ENCODE measurements around the gene SLC35D3.
"Not testable (repeated sequence)": the region's sequence is repeated elsewhere in the genome, so short reads cannot be mapped to it uniquely, and the experiment has no call there.

The SLC35D3 gene, protein sequence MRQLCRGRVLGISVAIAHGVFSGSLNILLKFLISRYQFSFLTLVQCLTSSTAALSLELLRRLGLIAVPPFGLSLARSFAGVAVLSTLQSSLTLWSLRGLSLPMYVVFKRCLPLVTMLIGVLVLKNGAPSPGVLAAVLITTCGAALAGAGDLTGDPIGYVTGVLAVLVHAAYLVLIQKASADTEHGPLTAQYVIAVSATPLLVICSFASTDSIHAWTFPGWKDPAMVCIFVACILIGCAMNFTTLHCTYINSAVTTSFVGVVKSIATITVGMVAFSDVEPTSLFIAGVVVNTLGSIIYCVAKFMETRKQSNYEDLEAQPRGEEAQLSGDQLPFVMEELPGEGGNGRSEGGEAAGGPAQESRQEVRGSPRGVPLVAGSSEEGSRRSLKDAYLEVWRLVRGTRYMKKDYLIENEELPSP

DNA sequence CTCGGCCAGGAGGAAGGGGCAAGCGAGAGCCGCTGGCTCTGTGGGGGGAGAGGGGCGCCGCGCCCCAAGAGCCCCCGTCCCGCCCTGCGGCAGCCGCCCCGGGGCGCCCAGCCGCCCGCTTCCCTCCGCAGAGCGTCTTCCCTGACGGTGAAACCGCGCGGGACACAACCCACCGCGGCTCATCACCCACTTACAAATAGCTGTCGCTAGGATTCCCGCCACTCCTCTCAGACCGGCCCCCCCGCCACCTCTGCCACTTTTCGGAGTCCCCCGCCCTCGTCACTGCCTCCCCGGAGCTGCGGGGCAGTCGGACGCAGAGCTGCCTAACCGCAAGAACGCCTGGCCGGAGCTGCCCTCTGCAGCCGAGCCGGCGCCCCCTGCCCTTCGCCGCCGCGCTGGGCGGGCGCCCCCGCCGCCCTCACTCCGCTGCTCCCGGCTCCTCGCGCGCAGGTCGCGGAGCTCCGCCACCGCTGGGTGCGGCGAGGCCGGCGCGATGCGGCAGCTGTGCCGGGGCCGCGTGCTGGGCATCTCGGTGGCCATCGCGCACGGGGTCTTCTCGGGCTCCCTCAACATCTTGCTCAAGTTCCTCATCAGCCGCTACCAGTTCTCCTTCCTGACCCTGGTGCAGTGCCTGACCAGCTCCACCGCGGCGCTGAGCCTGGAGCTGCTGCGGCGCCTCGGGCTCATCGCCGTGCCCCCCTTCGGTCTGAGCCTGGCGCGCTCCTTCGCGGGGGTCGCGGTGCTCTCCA, at the start of gene SLC35D3:
Gene SLC35D3, plus strand, starts transcription at position 366 of the 749 bp plus-strand sequence. Its CDS starts 128 bp downstream, at position 494.
- no peak for DNase-seq (ENCODE audit: low spot score)

DNA sequence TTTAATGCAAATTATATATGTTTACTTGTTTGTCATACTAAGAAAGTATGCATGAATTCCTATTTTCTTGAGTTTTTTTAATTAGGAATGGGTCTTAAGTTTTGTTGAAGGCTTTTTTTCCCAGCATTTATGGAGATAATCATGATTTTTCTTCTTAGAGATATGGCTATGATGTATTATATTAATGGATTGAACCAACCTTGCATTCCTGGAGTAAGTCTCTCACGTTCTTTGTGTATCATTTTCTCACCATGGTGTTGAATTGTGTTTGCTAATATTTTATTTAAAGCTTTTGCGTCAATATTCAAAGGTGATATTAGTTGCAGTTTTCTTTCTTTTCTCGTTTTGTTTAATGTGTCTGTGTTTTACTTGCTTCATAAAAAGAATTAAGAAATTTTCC, 48.4 kb upstream of the SLC35D3 start:
- no peak for DNase-seq (ENCODE audit: low spot score)
- FAIRE-seq, result no peak

More for the DNA sequence above, at the start of gene SLC35D3:
- FAIRE-seq, result no peak

DNA sequence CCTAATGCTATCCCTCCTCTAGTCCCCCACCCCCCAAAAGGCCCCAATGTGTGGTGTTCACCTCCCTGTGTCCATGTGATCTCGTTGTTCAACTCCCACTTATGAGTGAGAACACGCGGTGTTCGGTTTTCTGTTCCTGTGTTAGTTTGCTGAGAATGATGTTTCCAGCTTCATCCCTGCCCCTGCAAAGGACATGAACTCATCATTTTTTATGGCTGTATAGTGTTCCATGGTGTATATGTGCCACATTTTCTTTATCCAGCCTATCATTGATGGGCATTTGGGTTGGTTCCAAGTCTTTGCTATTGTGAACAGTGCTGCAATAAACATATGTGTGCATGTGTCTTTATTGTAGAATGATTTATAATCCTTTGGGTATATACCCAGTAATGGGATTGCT, 45.6 kb upstream of the SLC35D3 start:
- not testable (repeated sequence) for DNase-seq (ENCODE audit: low spot score); FAIRE-seq

DNA sequence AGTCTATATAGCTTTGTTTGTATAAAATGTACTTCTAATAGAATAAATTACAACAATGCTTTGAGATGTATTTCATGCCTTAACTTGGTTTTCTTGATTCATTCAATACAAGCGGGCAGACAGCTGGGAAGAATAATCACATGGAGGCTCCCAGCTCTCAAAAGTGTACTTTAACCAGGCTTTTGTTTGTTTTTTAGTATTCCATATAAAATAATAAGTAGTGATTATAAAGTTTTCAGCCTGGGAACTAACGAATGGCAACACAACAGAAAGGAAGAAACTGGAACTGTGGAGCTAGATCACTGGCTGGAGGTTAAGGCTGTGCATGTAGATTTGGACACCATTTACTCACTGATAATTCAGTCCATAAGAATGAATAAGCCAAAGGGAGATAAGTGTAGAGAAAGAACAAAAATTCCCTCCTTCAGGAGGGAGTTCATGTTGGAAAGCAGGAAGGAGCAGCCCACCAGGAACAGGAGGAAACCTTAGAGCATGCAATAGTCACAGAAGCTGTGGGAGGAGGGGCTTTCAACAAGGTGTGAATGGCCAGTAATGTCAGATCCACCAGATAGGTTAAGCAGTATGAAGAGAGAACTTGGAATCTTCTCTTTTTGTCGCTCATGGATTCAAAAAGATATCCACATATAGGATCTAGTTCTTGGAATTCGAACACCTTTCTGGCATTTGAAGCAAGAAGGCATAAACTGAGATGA, 41.2 kb upstream of the SLC35D3 start:
- FAIRE-seq (no peak), DNase-seq (ENCODE audit: low spot score) (no peak)

DNA sequence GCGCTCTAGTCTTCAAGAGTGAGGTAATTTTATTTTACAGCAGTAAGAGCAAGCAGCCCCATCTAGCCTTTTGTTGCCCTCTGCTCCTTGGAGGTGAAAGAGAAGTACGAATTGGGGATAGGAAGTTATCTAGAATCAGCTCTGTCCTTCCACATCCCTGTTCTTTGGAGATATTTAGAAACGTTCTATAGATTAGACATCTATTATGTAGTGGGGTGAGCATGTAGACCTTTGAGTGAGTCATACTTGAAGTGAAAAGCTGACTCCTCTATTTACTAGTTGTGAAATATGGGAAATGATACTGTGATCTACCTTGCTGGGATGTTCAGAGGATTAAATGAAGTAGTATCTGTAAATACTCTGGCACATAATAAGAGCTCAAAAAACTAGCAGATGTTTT, 36.0 kb upstream of the SLC35D3 start:
- no peak for FAIRE-seq
- DNase-seq (ENCODE audit: low spot score), result no peak

DNA sequence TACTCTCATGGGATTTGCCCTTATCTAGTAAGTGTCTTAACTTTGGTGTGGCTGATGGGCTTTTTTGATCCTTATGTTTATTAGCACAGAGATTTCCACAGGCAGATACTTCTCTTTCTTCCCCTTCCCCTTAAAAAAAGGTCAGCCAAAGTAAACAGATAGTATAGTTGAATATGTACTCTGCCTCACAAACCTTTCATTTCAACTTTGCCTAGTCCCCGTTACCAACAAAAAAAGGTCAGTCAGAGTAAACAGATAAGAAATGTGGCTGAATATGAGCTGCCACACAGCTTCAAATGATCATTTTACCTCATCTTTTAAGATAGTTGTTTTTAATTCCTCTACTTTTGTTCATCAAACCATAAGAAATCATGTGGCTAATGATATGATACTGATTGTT, 34.1 kb upstream of the SLC35D3 start:
- DNase-seq (ENCODE audit: low spot score) (no peak), FAIRE-seq (no peak)

DNA sequence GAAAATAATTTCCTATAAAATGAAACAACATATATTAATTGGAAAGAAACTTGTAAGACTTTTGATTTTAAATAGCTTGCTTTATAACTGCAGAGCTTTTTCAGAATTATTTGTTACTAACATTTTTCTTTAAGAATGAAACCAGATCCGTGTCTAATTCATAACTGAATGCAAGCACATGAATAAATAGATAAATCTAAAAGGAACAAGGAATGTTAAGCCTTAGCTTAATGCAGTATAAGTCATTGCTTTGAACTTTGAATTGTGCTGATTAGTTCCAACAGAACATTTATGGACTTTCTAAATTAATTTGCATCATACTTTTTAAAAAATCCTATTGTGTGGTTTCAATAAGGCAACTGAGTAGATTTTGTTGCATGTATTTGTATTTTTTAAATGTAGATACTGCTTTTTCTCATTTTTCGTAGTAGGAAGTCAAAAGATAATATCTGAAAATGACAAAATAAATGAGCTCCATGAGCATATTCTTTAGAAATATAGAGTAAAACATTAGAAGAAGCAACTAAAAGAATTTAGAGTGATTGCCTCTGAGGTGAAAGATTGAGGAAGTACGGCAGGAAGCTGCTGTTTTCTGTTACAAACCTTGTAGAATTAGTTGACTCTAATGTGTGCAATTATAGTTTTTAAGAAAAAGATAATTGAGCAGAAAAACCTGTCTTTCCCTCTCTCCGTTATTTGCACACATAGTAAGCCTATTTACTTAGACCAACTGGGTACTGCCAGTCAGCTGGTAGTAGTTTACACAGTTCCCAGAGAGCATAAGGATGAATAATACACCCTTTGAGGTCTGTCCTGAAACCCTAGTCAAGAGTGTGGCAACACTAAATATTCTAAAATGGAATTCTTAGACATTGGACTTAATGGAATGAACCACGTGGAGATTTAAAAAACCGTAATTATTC, 32.6 kb upstream of the SLC35D3 start:
- no peak for FAIRE-seq
- DNase-seq (ENCODE audit: low spot score), result no peak

DNA sequence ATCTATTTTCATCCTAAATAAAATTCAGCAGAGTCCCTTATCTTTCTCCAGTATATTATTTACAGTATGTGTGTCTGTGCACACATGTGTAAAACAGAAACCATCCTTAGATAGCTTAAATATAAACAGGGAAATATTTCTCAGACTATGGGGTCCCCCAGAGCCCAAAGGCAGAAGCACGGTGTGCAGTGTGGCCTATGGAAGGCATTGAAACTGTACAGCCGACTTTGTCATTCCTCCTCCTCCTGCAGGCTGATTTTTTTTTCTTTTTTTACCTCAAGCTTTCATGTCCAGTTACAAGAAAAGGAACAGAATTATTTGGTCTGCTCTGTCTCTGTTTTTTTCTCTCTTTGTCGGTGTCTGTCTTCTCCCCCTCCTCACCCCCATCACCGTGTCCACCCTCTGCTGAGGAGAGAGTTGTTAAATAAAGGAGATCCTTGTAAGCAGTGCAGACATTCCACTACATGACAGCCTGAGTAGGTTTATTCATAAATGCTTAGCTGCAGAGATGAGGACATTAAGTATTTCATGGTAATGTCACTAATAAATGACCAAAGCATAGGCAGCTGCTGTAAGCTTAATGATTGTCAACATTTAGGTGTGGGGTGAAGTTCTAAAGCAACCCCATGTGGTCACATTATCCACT, 31.8 kb upstream of the SLC35D3 start:
- FAIRE-seq, result no peak
- DNase-seq (ENCODE audit: low spot score), result no peak

DNA sequence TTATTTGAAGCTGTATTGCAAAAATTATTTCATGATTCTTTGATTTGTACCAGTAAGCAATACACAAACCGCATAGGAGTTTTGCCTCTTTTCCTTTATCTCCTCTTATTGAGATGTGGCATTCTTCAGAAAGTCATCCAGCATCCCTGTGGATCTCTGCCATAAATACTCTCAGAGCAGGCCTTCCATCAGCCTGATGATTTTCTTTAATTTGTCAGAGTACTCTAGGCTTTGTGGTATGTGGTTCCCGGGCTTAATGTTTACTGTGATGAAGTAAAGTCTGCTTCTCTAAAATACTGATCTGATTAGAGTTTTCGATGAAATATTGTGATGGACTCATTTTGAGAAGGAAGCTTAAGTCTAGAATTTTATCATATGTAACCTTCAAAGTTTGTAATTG, 31.1 kb upstream of the SLC35D3 start:
- DNase-seq (ENCODE audit: low spot score), result no peak

DNA sequence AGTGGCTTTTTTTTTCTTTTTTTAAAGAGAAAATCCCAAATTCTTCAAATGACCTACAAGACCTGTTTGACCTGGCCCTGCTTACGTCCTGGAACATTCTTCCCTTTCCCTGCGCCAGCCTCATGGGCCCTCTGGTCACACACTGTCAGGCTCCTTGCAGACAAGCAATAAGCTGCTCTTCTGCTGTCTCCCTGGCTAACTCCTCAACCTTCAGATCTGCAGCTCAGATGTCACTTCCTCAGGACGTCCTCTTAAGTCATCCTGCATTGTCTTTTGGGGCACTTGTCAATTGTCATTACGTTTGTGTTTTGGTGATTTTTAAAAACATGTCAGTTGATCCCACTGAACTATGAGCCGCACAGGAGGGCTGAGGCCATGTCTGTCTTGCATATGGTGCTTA, 28.9 kb upstream of the SLC35D3 start:
- no peak for FAIRE-seq
- no peak for DNase-seq (ENCODE audit: low spot score)

More for the DNA sequence above, 31.1 kb upstream of the SLC35D3 start:
- no peak for FAIRE-seq

DNA sequence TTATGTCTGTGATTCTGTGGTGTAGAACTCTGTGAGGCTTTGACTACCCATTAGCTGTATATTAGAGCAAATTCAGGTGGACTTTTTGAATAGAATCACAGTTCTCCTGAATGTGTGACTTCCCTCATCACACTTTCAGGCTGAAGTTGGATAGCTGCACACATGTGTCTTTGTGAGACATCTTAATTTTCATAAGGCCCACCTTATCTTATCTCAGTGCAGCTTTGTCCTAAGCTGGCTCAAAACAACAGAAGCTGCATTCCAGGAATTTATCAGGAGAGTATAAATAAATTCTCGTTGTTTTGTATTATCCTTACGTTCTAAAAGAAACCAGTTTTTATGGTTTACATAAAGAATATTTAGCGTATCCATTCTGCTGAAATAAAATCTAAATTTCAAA, 26.2 kb upstream of the SLC35D3 start:
- no peak for DNase-seq (ENCODE audit: low spot score)
- no peak for FAIRE-seq

DNA sequence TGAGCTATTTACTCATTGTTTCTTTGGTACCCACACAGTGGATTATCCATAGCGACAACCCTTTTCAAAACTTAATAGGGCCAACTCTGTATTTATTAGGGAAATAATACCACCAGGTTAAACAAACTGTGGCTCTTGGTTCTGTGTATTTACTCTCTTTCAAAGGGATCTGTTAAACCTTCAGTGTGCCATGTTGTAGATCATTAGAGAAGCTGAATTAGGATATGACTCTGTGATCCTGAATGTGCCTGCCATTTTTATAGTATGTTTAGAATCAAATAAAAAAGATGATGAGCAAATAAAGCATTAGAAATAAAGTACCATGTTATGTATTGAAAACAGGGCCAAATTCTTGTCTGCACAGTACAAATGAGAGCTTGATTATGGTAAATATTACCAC, 25.0 kb upstream of the SLC35D3 start:
- no peak for DNase-seq (ENCODE audit: low spot score)
- no peak for FAIRE-seq

DNA sequence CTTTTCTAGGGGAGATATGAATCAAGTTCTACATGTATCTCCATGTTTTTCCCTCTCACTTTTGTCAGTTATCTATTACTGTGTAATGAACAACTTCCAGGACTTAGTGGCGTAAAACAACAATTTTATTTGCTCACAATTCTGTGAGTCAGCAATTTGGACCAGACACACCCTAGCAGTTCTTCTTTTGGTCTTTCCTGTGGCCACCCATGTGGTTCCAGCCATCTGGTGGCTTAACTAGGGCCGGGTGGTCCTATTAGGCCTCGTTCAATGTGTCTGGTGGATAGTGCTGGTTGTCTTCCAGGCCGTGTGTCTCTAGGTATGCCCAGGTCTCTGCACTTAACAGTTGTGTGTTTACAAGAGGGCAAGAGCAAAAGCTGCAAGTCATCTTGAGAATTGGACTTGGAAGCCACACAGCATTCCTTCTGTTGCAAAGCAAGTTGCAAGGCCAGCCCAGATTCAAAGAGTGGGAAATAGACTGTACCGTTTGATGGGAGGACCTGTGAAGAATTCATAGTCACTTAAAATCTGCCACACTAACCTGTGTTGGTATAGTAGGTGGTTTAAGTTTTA, 20.8 kb upstream of the SLC35D3 start:
- FAIRE-seq (no peak), DNase-seq (ENCODE audit: low spot score) (no peak)

DNA sequence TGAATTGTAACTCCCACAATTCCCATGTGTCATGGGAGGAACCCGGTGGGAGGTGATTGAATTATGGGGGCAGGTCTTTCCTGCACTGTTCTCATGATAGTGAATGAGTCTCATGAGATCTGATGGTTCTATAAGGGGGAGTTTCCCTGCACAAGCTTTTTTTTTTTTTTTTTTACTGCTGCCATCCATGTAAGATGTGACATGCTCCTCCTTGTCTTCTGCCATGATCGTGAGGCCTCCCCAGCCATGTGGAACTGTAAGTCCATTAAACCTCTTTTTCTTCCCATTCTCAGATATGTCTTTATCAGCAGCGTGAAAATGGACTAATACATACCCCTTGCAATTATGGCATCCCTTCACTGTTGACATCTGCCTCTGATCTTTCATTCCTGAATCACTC, 17.6 kb upstream of the SLC35D3 start:
- not testable (repeated sequence) for FAIRE-seq

DNA sequence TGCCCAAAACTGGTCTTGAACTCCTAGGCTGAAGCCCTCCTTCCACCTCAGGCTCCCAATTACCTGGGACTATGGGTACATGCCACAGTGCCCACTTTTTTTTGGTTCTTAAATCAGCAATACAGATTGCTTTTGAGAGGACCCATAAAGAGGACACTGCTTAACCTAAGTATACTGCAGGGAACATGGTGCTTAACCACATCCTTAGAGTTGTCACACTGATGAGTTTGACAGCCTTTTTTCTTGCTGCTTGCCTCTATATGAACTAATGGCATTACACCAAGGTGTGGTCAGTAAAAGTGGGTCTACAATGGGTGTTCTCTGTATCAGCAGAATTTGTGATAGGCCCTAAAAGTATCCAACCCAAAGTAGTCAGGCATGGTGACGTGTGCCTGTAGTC, 7.2 kb upstream of the SLC35D3 start:
- FAIRE-seq, result no peak

More for the DNA sequence above, 17.6 kb upstream of the SLC35D3 start:
- DNase-seq (ENCODE audit: low spot score), result not testable (repeated sequence)

DNA sequence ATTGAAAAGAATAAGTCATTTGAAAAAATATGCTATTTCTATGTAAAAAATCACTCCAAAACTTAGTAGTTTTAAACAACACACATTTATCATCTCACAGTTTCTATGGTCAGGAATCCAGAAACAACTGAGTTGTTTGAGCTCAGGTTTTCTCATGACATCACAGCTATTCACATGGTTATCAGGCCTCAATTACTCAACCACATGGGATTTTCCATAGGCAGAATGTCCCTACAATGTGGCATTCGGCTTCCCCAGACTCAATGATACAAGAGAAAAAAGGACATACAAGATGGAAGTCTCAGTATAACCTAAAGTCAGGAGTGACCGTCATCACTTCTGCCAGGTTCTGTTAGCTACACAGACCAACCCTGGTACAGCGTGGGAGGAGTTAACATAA, 3.4 kb upstream of the SLC35D3 start:
- DNase-seq (ENCODE audit: low spot score) (no peak), FAIRE-seq (no peak)

More for the DNA sequence above, 7.2 kb upstream of the SLC35D3 start:
- no peak for DNase-seq (ENCODE audit: low spot score)

DNA sequence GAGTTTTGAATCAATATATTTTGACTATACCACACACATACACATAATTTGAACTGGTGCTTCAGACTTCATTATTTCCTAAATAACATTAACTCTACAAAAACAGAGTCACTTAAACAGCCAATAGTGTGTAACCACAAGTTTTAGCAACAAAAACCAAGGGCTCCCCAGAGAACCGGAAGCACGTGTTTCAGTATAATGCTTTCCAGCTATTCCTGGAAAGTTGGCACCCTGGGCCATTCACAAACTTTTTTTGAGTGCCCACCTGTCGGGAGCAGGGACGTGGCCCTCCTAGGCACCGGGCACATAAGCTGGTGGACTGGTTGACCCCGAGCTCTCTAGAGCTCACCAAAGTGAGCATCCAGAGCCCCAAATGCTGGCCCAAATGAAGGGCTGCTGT, 1.9 kb upstream of the SLC35D3 start:
- FAIRE-seq (no peak), DNase-seq (ENCODE audit: low spot score) (no peak)

DNA sequence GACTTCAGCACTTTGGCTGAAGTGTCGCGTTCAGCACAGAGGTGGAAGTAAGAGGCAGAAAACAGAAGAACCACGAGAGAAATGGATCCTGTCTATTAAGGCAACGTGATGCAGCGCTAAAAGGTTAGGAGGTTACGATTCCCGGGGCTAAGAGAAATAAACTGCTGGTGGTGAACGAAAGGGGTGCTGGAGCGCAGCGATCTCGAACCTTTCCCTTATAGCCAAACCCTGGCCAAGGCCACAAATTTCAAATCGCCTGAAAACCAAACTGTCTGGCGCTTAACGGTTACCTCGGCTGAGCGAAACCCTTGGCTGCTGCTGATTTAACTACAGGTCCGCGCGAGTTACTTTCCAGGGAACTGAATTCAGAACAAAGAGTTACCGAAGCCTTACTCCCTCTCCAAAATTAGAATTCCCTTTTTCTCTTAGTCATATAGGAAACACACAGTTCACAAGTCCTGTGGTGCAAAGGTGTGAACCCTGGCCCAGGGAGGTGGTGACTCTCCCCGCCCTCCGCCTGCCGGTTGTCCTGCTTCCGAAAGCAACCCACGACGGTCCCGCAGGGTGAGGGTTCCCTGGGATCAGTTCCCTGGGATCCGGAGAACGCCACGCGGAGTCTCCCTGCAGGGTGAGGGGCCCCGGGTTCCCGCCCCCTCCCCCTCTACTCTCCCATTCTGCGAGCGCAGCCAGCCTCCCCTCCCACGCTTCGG, 1.3 kb upstream of the SLC35D3 start:
- FAIRE-seq (no peak), DNase-seq (ENCODE audit: low spot score) (no peak)

DNA sequence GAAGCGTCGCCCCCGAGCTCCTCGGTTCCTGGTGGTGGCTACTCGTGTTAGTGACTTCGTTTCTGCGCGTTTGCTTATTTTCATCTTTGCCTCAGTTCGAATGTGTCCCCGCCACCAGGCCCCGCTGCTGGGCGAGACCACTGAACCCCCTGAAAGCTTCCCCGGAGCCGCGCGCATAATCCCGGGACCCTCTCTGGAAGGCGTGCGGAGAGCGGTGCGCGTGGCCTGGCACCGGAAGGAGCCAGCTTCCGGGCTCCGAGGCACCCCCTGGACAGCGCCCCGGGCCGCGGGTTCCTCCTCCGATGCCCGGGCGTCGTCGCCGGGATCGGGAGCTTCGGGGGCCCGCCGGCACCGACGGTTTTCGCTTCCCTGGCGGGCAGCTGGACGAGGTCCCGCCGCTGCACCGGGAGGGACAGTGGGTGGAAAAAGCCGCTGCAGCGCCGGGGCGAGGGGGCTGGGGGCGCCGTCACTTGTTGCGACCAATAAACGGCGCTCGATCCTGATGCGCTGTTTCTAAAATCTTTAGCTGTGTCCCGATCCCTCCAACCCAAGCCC, 643 bp upstream of the SLC35D3 start:
- no peak for DNase-seq (ENCODE audit: low spot score)
- FAIRE-seq, result no peak
